Trophoblast cell (in vitro differentiated cells and primary cell): Measurements from ENCODE around the gene BCORL1.

Experiments
- DNase-seq, 2 donors: peaks; one replicate each; pipeline ENCODE4 v3.0.0-alpha.2; 2016
- H2AFZ ChIP-seq: 2 replicates; pipeline ENCODE4 v1.6.1; 2013; ENCODE audit warnings: low read length, moderate library complexity, mild to moderate bottlenecking; ENCODE audit not compliant: insufficient read depth, poor library complexity
- H2AK5ac ChIP-seq: 2 replicates; pipeline ENCODE4 v1.6.1; 2013; ENCODE audit warnings: mild to moderate bottlenecking, low read length
- H2BK120ac ChIP-seq: 2 replicates; pipeline ENCODE4 v1.6.1; 2013; ENCODE audit warnings: low read length, mild to moderate bottlenecking, moderate library complexity; ENCODE audit not compliant: insufficient read depth, poor library complexity
- H2BK12ac ChIP-seq: 2 replicates; pipeline ENCODE4 v1.6.1; 2013; ENCODE audit warnings: mild to moderate bottlenecking, low read length, moderate library complexity
- H2BK5ac ChIP-seq: 2 replicates; pipeline ENCODE4 v1.6.1; 2013; ENCODE audit warnings: low read length, low read depth, moderate library complexity, mild to moderate bottlenecking; ENCODE audit not compliant: poor library complexity
- H3K14ac ChIP-seq: 2 replicates; pipeline ENCODE4 v1.6.1; 2013; ENCODE audit warnings: mild to moderate bottlenecking, low read length
- H3K18ac ChIP-seq: 2 replicates; pipeline ENCODE4 v1.6.1; 2013; ENCODE audit warnings: mild to moderate bottlenecking, low read length
- H3K23ac ChIP-seq: 2 replicates; pipeline ENCODE4 v1.6.1; 2013; ENCODE audit warnings: low read length
- H3K27ac ChIP-seq: 2 replicates; pipeline ENCODE4 v1.5.1; 2013; ENCODE audit warnings: low read depth, mild to moderate bottlenecking, inconsistent platforms, low read length, moderate library complexity
- H3K27me3 ChIP-seq: 2 replicates; pipeline ENCODE4 v1.6.1; 2013; ENCODE audit warnings: inconsistent platforms, mild to moderate bottlenecking, low read length, moderate library complexity; ENCODE audit not compliant: insufficient read depth
- H3K36me3 ChIP-seq, 2 experiments: 1 replicate in 1 of 2; 2 replicates in 1 of 2; pipeline ENCODE4 v1.6.1; 2013; ENCODE audit warnings: low read length in 2 of 2, mild to moderate bottlenecking in 2 of 2, moderate library complexity in 1 of 2; ENCODE audit not compliant: insufficient read depth in 2 of 2, control insufficient read depth in 1 of 2
- H3K4ac ChIP-seq: 2 replicates; pipeline ENCODE4 v1.6.1; 2013; ENCODE audit warnings: low read depth, mild to moderate bottlenecking, low read length, moderate library complexity
- H3K4me1 ChIP-seq, 2 experiments: 1 replicate in 1 of 2; 2 replicates in 1 of 2; pipeline ENCODE4 v1.6.1; 2013; ENCODE audit warnings: low read length in 2 of 2, mild to moderate bottlenecking in 2 of 2, moderate library complexity in 1 of 2; ENCODE audit not compliant: insufficient read depth in 2 of 2, control insufficient read depth in 1 of 2
- H3K4me2 ChIP-seq: 2 replicates; pipeline ENCODE4 v1.6.1; 2013; ENCODE audit warnings: inconsistent platforms, mild to moderate bottlenecking, low read length, moderate library complexity
- H3K4me3 ChIP-seq: 2 replicates; pipeline ENCODE4 v1.5.1; 2013; ENCODE audit warnings: mild to moderate bottlenecking, low read depth, low read length, inconsistent platforms
- H3K79me1 ChIP-seq: one replicate; pipeline ENCODE4 v1.6.1; 2013; ENCODE audit warnings: low read length
- H3K79me2 ChIP-seq: 2 replicates; pipeline ENCODE4 v1.6.1; 2013; ENCODE audit warnings: low read length, mild to moderate bottlenecking; ENCODE audit not compliant: control insufficient read depth, insufficient read depth, poor library complexity
- H3K9ac ChIP-seq: 2 replicates; pipeline ENCODE4 v1.6.1; 2013; ENCODE audit warnings: mild to moderate bottlenecking, low read length
- H3K9me3 ChIP-seq: 2 replicates; pipeline ENCODE4 v1.6.1; 2013; ENCODE audit warnings: low read depth, mild to moderate bottlenecking, control low read depth, inconsistent platforms, low read length; ENCODE audit not compliant: insufficient read depth
- H4K12ac ChIP-seq: 2 replicates; pipeline ENCODE4 v1.6.1; 2013; ENCODE audit warnings: low read depth, mild to moderate bottlenecking, low read length, moderate library complexity
- H4K8ac ChIP-seq: 2 replicates; pipeline ENCODE4 v1.6.1; 2013; ENCODE audit warnings: low read depth, mild to moderate bottlenecking, low read length, moderate library complexity
- H4K91ac ChIP-seq: one replicate; pipeline ENCODE4 v1.6.1; 2013; ENCODE audit warnings: low read depth, mild to moderate bottlenecking, low read length, moderate library complexity
- WGBS: extraction: QIAGEN DNeasy Blood & Tissue Kit; methylation state at CpG from one replicate; pipeline ENCODE4 v1.1.7; 2013; ENCODE audit warnings: missing lambda C conversion rate; ENCODE audit not compliant: insufficient read length, insufficient coverage; ENCODE audit errors: extremely low coverage; 5-methylcytosine and 5-hydroxymethylcytosine counted together

Gene BCORL1

DNA sequence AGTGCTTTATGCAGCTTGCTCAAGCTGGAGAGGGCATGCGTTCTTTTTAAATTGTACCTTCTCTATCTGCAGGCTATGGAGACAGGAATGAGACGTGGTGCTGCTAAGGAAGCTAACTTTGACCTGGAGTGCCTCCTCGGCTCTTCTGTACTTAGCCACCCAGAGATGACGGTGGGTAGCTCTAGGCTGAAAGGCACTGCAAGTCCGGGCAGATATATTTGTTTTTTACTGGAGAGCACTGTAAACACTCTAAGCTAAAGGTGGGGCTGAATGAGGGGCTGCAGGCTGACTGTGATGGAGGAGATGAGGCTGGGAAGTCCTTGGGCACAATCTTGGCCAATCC, 115.7 kb downstream of the BCORL1 start:
- no peak for DNase-seq
- H4K8ac ChIP-seq, result no peak overlapping the region
- no peak overlapping the region for H3K4me3 ChIP-seq
- peak overlapping the region; percentile 43 for H4K91ac ChIP-seq
- H2BK5ac ChIP-seq, result peak overlapping the region; percentile 85
- H3K79me1 ChIP-seq, result peaks cover 11% of the 10 kb centered on the region
- peak overlapping the region; percentile 3 for H2AFZ ChIP-seq
- H2BK12ac ChIP-seq, result no peak overlapping the region
- no peak overlapping the region for H3K9ac ChIP-seq
- no peak overlapping the region for H3K23ac ChIP-seq
- no peaks in the 10 kb centered on the region for H3K9me3 ChIP-seq
- peaks cover 22 to 27% of the 10 kb centered on the region in 2 experiments for H3K4me1 ChIP-seq
- peak overlapping the region; percentile 84 for H3K27ac ChIP-seq
- peak overlapping the region; percentile 51 for H3K14ac ChIP-seq
- H3K36me3 ChIP-seq, result peaks cover 3 to 4% of the 10 kb centered on the region in 2 experiments
- peaks cover 1% of the 10 kb centered on the region for H3K79me2 ChIP-seq
- no peaks in the 10 kb centered on the region for H3K27me3 ChIP-seq
- peak overlapping the region; percentile 16 for H3K4me2 ChIP-seq
- peak overlapping the region; percentile 24 for H2AK5ac ChIP-seq
- H4K12ac ChIP-seq, result peak overlapping the region; percentile 51
- peak overlapping the region; percentile 86 for H3K18ac ChIP-seq
- peak overlapping the region; percentile 66 for H2BK120ac ChIP-seq
- no CpG with 5 or more reads among the region's 5 CpGs for WGBS
- H3K4ac ChIP-seq, result peak overlapping the region; percentile 42

DNA sequence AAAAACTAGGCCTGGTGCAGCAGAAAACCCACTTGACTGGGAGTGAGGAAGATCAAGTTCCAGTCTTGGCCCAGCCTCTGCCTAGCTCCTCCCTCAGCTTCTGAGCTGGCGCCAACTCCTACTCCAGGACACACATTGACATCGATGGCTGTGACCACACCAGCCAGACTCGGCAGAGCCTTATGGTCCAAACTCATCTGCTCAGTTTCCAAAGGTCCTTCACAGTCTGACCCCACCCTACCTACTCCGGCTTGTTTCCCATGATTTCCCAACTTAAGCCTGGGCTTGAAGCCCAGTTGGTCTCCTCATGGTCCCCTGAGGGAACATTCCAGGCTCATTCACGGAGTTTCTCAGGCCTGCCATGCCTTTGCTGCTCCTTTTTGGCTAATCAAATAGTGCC, 117.7 kb downstream of the BCORL1 start:
- H3K4me1 ChIP-seq, result peaks cover 24 to 29% of the 10 kb centered on the region in 2 experiments
- no peak overlapping the region for H4K8ac ChIP-seq
- peaks cover 9% of the 10 kb centered on the region for H3K79me1 ChIP-seq
- no peaks in the 10 kb centered on the region for H3K27me3 ChIP-seq
- peak overlapping the region; percentile 47 for H3K4ac ChIP-seq
- H3K4me2 ChIP-seq, result no peak overlapping the region
- no peak overlapping the region for H3K27ac ChIP-seq
- H3K18ac ChIP-seq, result no peak overlapping the region
- no peak overlapping the region for H2AFZ ChIP-seq
- peak overlapping the region; percentile 35 for H4K91ac ChIP-seq
- no peak overlapping the region for H2BK12ac ChIP-seq
- H3K36me3 ChIP-seq, result no peaks in the 10 kb centered on the region
- no peak overlapping the region for H2BK5ac ChIP-seq
- no peak overlapping the region for H3K4me3 ChIP-seq
- no peak overlapping the region for H2BK120ac ChIP-seq
- WGBS, result no CpG with 5 or more reads among the region's 5 CpGs
- peak; percentile 50 to 51 for DNase-seq
- no peak overlapping the region for H3K23ac ChIP-seq
- no peak overlapping the region for H4K12ac ChIP-seq
- H2AK5ac ChIP-seq, result no peak overlapping the region
- H3K79me2 ChIP-seq, result peaks cover 6% of the 10 kb centered on the region
- no peak overlapping the region for H3K9ac ChIP-seq
- no peak overlapping the region for H3K14ac ChIP-seq
- H3K9me3 ChIP-seq, result no peaks in the 10 kb centered on the region

DNA sequence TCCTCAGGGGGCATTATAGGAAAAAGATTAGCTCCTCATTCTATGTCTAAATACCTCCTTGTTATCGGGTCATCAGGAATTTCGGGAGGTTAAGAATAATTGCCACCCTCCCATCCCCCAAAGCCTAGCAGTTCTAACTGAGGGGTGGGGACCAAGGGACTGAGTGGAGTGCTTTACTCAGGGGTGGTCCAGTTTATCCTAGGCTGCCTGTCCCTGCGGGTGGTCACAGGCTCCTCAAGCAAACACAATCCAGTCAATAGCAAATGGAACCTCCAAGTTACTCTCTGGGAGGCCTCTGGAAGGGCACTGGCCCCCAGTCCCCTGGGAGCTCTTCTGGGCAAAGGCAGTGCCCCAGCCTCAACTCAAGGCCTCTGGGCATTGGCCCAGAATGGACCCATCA, 121.2 kb downstream of the BCORL1 start:
- Histone ChIP-seq H3K4me3 (no peak overlapping the region), H4K91ac (no peak overlapping the region), H3K79me1 (peaks cover 4% of the 10 kb centered on the region), H4K8ac (no peak overlapping the region), H3K14ac (no peak overlapping the region), H2BK120ac (no peak overlapping the region), H2BK5ac (no peak overlapping the region), H3K27ac (no peak overlapping the region), H4K12ac (no peak overlapping the region), H3K4me2 (no peak overlapping the region), H2BK12ac (no peak overlapping the region), H3K23ac (no peak overlapping the region), H3K9ac (no peak overlapping the region), H3K27me3 (no peaks in the 10 kb centered on the region), H3K9me3 (no peaks in the 10 kb centered on the region), H3K4ac (peak overlapping the region; percentile 93), H3K36me3 (no peaks in the 10 kb centered on the region), H2AFZ (no peak overlapping the region), H2AK5ac (no peak overlapping the region), H3K18ac (no peak overlapping the region), H3K79me2 (peaks cover 11% of the 10 kb centered on the region), H3K4me1 (peaks cover 31 to 33% of the 10 kb centered on the region in 2 experiments)
- no CpG with 5 or more reads among the region's 3 CpGs for WGBS
- no peak for DNase-seq

DNA sequence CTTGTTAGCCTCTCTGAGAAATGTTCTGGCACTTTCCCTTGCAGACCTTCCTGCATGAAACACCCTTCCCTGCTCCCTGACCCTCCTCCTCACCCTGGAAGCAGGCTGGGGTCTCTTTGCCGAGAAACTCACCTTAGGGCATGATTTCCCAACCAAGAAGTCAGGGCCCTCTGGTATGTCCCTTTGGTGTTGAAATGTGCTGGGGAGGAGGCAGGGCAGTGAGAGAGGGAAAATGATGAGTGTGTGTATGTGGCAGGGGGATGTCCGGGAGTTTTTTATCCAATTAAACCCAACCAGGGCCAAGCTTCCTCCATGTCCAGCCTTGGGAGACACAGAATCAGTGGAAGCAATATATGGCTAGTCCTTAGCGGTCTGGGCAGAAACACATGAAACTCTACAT, 122.8 kb downstream of the BCORL1 start:
- H4K12ac ChIP-seq, result no peak overlapping the region
- H3K4me1 ChIP-seq, result peaks cover 25 to 30% of the 10 kb centered on the region in 2 experiments
- no peaks in the 10 kb centered on the region for H3K36me3 ChIP-seq
- no peak overlapping the region for H3K4ac ChIP-seq
- no peak overlapping the region for H2AK5ac ChIP-seq
- H3K27me3 ChIP-seq, result no peaks in the 10 kb centered on the region
- H3K9me3 ChIP-seq, result no peaks in the 10 kb centered on the region
- H3K79me1 ChIP-seq, result peaks cover 13% of the 10 kb centered on the region
- H2BK5ac ChIP-seq, result no peak overlapping the region
- no peak overlapping the region for H3K9ac ChIP-seq
- no peak overlapping the region for H3K18ac ChIP-seq
- H4K8ac ChIP-seq, result no peak overlapping the region
- no peak overlapping the region for H3K23ac ChIP-seq
- peak in 1 of 2 donors; percentile 64 for DNase-seq
- no CpG with 5 or more reads among the region's 3 CpGs for WGBS
- H2BK12ac ChIP-seq, result no peak overlapping the region
- H2BK120ac ChIP-seq, result no peak overlapping the region
- H3K79me2 ChIP-seq, result peaks cover 22% of the 10 kb centered on the region
- H4K91ac ChIP-seq, result no peak overlapping the region
- H3K14ac ChIP-seq, result no peak overlapping the region
- H3K4me3 ChIP-seq, result no peak overlapping the region
- peak overlapping the region; percentile 25 for H3K27ac ChIP-seq
- H3K4me2 ChIP-seq, result no peak overlapping the region
- no peak overlapping the region for H2AFZ ChIP-seq
